Peyer's patch (tissue), 4 donors: ENCODE data around the gene CUBN.

Experiments used
- POLR2A ChIP-seq, 2 donors: fragments of 450-650 bp; IDR thresholded peaks; one replicate each; pipeline ENCODE4 v1.5.1; 2017; ENCODE audit warnings: antibody characterized with exemption in 2 of 2, mild to moderate bottlenecking in 2 of 2, moderate library complexity in 2 of 2
- TF ChIP-seq, protein P1 (sequence below), 6 experiments: fragments of 450-650 bp in 4 of 6; fragments of 200-600 bp in 2 of 6; sonication (generic) in 1 of 6; IDR thresholded peaks; one replicate each; pipeline ENCODE4 v1.5.1; 2017 to 2019; ENCODE audit warnings: antibody characterized with exemption in 6 of 6, mild to moderate bottlenecking in 3 of 6, moderate library complexity in 1 of 6

DNA sequence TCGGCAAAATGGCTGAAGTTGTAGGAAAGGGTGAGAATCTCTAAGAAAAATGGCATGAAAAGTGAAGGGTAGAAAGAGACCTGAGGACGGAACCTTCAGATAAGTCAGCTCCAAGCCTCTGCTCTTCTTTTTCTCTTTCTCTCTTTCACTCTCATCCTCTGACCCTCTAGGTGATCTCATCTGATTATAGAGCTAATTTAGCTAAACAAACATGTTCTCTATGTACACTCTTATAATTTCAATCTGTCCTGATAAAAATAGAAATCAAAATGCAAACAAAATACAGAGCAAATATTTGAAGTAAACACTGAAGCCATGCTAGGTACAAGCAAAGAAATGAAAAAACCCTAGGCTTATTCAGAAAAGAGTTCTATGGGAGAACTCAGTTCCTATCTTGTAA, 14.4 kb upstream of the CUBN start:
- TF ChIP-seq, protein P1, sequence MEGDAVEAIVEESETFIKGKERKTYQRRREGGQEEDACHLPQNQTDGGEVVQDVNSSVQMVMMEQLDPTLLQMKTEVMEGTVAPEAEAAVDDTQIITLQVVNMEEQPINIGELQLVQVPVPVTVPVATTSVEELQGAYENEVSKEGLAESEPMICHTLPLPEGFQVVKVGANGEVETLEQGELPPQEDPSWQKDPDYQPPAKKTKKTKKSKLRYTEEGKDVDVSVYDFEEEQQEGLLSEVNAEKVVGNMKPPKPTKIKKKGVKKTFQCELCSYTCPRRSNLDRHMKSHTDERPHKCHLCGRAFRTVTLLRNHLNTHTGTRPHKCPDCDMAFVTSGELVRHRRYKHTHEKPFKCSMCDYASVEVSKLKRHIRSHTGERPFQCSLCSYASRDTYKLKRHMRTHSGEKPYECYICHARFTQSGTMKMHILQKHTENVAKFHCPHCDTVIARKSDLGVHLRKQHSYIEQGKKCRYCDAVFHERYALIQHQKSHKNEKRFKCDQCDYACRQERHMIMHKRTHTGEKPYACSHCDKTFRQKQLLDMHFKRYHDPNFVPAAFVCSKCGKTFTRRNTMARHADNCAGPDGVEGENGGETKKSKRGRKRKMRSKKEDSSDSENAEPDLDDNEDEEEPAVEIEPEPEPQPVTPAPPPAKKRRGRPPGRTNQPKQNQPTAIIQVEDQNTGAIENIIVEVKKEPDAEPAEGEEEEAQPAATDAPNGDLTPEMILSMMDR (IDR thresholded peaks at IDR 0.05): no peak
- no peak for TF ChIP-seq POLR2A (IDR thresholded peaks at IDR 0.05)
